ENCODE data around the gene MPND.

Gene MPND

GRCh38 chr19:4390567-4391305 lies 47.4 kb downstream of the MPND start:
- Histone ChIP-seq H3K27ac (ENCODE audit: extremely low read depth, low read depth, low read length) (peak overlapping the region; percentile 32), H3K9me3 (ENCODE audit: control insufficient read depth, insufficient read depth, low read depth, low read length) (no peaks in the 10 kb centered on the region), H3K4me3 (ENCODE audit: low read depth, low read length) (no peak overlapping the region), H3K36me3 (ENCODE audit: control insufficient read depth in 2 of 2, insufficient read depth in 1 of 2, low read length in 2 of 2) (peaks cover 0 to 34% of the 10 kb centered on the region in 2 experiments; a peak in 2 of 3 replicates), H3K4me1 (ENCODE audit: control insufficient read depth, insufficient read depth, low read length) (peaks cover 13% of the 10 kb centered on the region)
- ChIA-PET POLR2A (interaction anchor here (0.5 to 1.1 kb wide), 4 partner anchors 10 to 127 kb away, joined by 3 to 4 read pairs (median 3); no protein-coding TSS in a partner anchor), CTCF (interaction anchor here (0.6 to 1.0 kb wide), 4 partner anchors 10 to 1641 kb away, joined by 3 to 4 read pairs (median 3); no protein-coding TSS in a partner anchor)
- TF ChIP-seq SP7 (tag by site-specific recombination; IDR thresholded peaks at IDR 0.05) (peak; percentile 71), ZNF664 (tag by site-specific recombination; IDR thresholded peaks at IDR 0.05) (no peak), BCL6B (tag by site-specific recombination; IDR thresholded peaks at IDR 0.05) (peak; percentile 82), GLIS1 (tag by site-specific recombination; IDR thresholded peaks at IDR 0.05) (peak; percentile 34), ZNF391 (tag by site-specific recombination; IDR thresholded peaks at IDR 0.05; ENCODE audit: borderline replicate concordance, low read depth) (no peak), HIC1 (tag by site-specific recombination; IDR thresholded peaks at IDR 0.05) (peak; percentile 55; the same call in 1 of the 2 replicates), ZFHX2 (tag by site-specific recombination; conservative IDR thresholded peaks at IDR 0.05) (peak; percentile 40; the same call in 1 of the 2 replicates), ZIC2 (tag by site-specific recombination; IDR thresholded peaks at IDR 0.05) (peak; percentile 83), ZBTB20 (tag by site-specific recombination; IDR thresholded peaks at IDR 0.05) (peak; percentile 70; the same call in 1 of the 2 replicates), IKZF3 (tag by site-specific recombination; IDR thresholded peaks at IDR 0.05) (peak; percentile 49; the same call in 1 of the 2 replicates), INSM2 (tag by site-specific recombination; IDR thresholded peaks at IDR 0.05) (0 out of 2 replicates have a peak, but pooled peaks have one; percentile 48), PATZ1 (tag by site-specific recombination; IDR thresholded peaks at IDR 0.05) (peak; percentile 34; the same call in 1 of the 2 replicates), ZNF561 (tag by site-specific recombination; IDR thresholded peaks at IDR 0.05; ENCODE audit: borderline replicate concordance) (0 out of 2 replicates have a peak, but pooled peaks have one; percentile 45), OSR2 (tag by site-specific recombination; IDR thresholded peaks at IDR 0.05) (peak; percentile 67; the same call in 1 of the 2 replicates), SCRT2 (tag by site-specific recombination; IDR thresholded peaks at IDR 0.05) (peak; percentile 92), ZNF335 (tag by site-specific recombination; conservative IDR thresholded peaks at IDR 0.05) (no peak), TSHZ1 (tag by site-specific recombination; IDR thresholded peaks at IDR 0.05; ENCODE audit: borderline replicate concordance) (no peak)

All from HEK293 (cell line).